NCI-H146 treated with DMSO at 0.1 percent for 48 hours (cell line): Measurements from ENCODE around the gene KRT73.

Experiments
- DNase-seq: peaks from one replicate; lab custom pipeline; 2025; ENCODE audit not compliant: unreplicated experiment; lab: John Stamatoyannopoulos, UW

Gene KRT73

GRCh38 chr12:52618216-52618615 lies at the start of gene KRT73:
KRT73 (minus strand) TSS chr12:52618559; CDS start chr12:52618524, 35 bp downstream.
- no peak for DNase-seq

- no peak for DNase-seq
Measured at GRCh38 chr12:52667931-52668330, 49.6 kb upstream of the KRT73 start.

GRCh38 chr12:52667509-52667908 lies 49.1 kb upstream of the KRT73 start:
- no peak for DNase-seq

- no peak for DNase-seq
Measured at GRCh38 chr12:52666471-52666870, 48.1 kb upstream of the KRT73 start.

GRCh38 chr12:52663420-52663819 lies 45.1 kb upstream of the KRT73 start:
- DNase-seq: no peak

- no peak for DNase-seq
Measured at GRCh38 chr12:52662918-52663229, 44.5 kb upstream of the KRT73 start.

GRCh38 chr12:52662093-52662917 lies 43.9 kb upstream of the KRT73 start:
- DNase-seq: no peak

- no peak for DNase-seq
Measured at GRCh38 chr12:52661668-52662067, 43.3 kb upstream of the KRT73 start.

- no peak for DNase-seq
Measured at GRCh38 chr12:52660934-52661499, 42.7 kb upstream of the KRT73 start.

- DNase-seq: no peak
Measured at GRCh38 chr12:52659951-52660350, 41.6 kb upstream of the KRT73 start.

GRCh38 chr12:52659395-52659794 lies 41.0 kb upstream of the KRT73 start:
- no peak for DNase-seq

- no peak for DNase-seq
Measured at GRCh38 chr12:52658196-52658595, 39.8 kb upstream of the KRT73 start.

GRCh38 chr12:52657250-52657902 lies 39.0 kb upstream of the KRT73 start:
- DNase-seq: no peak

- DNase-seq: no peak
Measured at GRCh38 chr12:52656616-52657015, 38.3 kb upstream of the KRT73 start.

GRCh38 chr12:52655720-52656124 lies 37.4 kb upstream of the KRT73 start:
- DNase-seq: no peak

- DNase-seq: no peak
Measured at GRCh38 chr12:52655251-52655650, 36.9 kb upstream of the KRT73 start.

GRCh38 chr12:52651726-52652261 lies 33.4 kb upstream of the KRT73 start, which contains the start of gene KRT2:
KRT2 (minus strand) TSS chr12:52652211; CDS start chr12:52652142, 69 bp downstream.
- DNase-seq: no peak

- DNase-seq: no peak
Measured at GRCh38 chr12:52650520-52651081, 32.2 kb upstream of the KRT73 start.

- DNase-seq: no peak
Measured at GRCh38 chr12:52649066-52649465, 30.7 kb upstream of the KRT73 start.

- no peak for DNase-seq
Measured at GRCh38 chr12:52648012-52648550, 29.7 kb upstream of the KRT73 start.

- DNase-seq: no peak
Measured at GRCh38 chr12:52647601-52648000, 29.2 kb upstream of the KRT73 start.
